ENCODE data around the gene ARHGEF7. TPM values are rescaled to one million over a fixed set of nuclear protein-coding genes. Genes with fewer than 3 reads are reported as not detected.

Gene ARHGEF7
- total RNA-seq, 1 experiment from 2014 or later: 47.3 TPM

GRCh38 chr13:111262715-111263114, 147.6 kb downstream of the ARHGEF7 start:
- H3K27ac Mint-ChIP-seq: no peak overlapping the region
- DNase-seq (ENCODE audit: low spot score) (no peak), ATAC-seq (no peak)
- no peaks in the 10 kb centered on the region for H3K27me3 Mint-ChIP-seq (ENCODE audit: low read depth)
- H3K9me3 Mint-ChIP-seq: no peaks in the 10 kb centered on the region
- CTCF ChIA-PET: no interaction called here
- H3K4me1 Mint-ChIP-seq: peaks cover 18% of the 10 kb centered on the region
- peaks cover 22% of the 10 kb centered on the region for H3K36me3 Mint-ChIP-seq
- TF ChIP-seq MXD4 (CRISPR knock-in tag; IDR thresholded peaks at IDR 0.05; ENCODE audit: borderline replicate concordance) (no peak), IRF2 (CRISPR knock-in tag; IDR thresholded peaks at IDR 0.05; ENCODE audit: borderline replicate concordance, low read depth) (no peak), RORB (CRISPR knock-in tag; IDR thresholded peaks at IDR 0.05) (no peak), FOXP4 (CRISPR knock-in tag; IDR thresholded peaks at IDR 0.05) (no peak), FOXK1 (CRISPR knock-in tag; IDR thresholded peaks at IDR 0.05) (no peak), E2F4 (CRISPR knock-in tag; IDR thresholded peaks at IDR 0.05; ENCODE audit: borderline replicate concordance, low read depth) (no peak), CREB1 (CRISPR knock-in tag; IDR thresholded peaks at IDR 0.05) (no peak), HMGA2 (CRISPR knock-in tag; IDR thresholded peaks at IDR 0.05) (no peak), CREM (CRISPR knock-in tag; IDR thresholded peaks at IDR 0.05) (no peak), USF2 (CRISPR knock-in tag; IDR thresholded peaks at IDR 0.05) (no peak), ZMAT4 (CRISPR knock-in tag; IDR thresholded peaks at IDR 0.05) (no peak), NFYB (CRISPR knock-in tag; conservative IDR thresholded peaks at IDR 0.05; ENCODE audit: low read depth) (no peak), ZBTB43 (CRISPR knock-in tag; IDR thresholded peaks at IDR 0.05) (no peak), ZNF425 (CRISPR knock-in tag; conservative IDR thresholded peaks at IDR 0.05) (no peak), MYBL2 (CRISPR knock-in tag; IDR thresholded peaks at IDR 0.05) (no peak), JUN (CRISPR knock-in tag; IDR thresholded peaks at IDR 0.05) (no peak), TP53 (CRISPR knock-in tag; IDR thresholded peaks at IDR 0.05) (no peak), MAX (CRISPR knock-in tag; IDR thresholded peaks at IDR 0.05) (no peak)
- TF ChIP-seq, protein P1, sequence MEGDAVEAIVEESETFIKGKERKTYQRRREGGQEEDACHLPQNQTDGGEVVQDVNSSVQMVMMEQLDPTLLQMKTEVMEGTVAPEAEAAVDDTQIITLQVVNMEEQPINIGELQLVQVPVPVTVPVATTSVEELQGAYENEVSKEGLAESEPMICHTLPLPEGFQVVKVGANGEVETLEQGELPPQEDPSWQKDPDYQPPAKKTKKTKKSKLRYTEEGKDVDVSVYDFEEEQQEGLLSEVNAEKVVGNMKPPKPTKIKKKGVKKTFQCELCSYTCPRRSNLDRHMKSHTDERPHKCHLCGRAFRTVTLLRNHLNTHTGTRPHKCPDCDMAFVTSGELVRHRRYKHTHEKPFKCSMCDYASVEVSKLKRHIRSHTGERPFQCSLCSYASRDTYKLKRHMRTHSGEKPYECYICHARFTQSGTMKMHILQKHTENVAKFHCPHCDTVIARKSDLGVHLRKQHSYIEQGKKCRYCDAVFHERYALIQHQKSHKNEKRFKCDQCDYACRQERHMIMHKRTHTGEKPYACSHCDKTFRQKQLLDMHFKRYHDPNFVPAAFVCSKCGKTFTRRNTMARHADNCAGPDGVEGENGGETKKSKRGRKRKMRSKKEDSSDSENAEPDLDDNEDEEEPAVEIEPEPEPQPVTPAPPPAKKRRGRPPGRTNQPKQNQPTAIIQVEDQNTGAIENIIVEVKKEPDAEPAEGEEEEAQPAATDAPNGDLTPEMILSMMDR (IDR thresholded peaks at IDR 0.05): no peak
- POLR2A ChIA-PET: interaction anchor here (0.6 kb wide), 1 partner anchor 1069 kb away, joined by 3 read pairs; no protein-coding TSS in a partner anchor
- no peak overlapping the region for H3K4me3 Mint-ChIP-seq
